Muscle layer of duodenum (tissue), 2 donors: ENCODE measurements around the gene KRTAP4-1.
"Not testable (repeated sequence)": the region's sequence is repeated elsewhere in the genome, so short reads cannot be mapped to it uniquely, and the experiment has no call there.

Source experiments
- H3K27ac ChIP-seq: one replicate; pipeline ENCODE4 v1.7.0; 2013; ENCODE audit warnings: mild to moderate bottlenecking, low read length
- H3K27me3 ChIP-seq: one replicate; pipeline ENCODE4 v1.7.0; 2013; ENCODE audit warnings: low read depth, mild to moderate bottlenecking, control low read depth, low read length
- H3K36me3 ChIP-seq, 2 donors: one replicate each; pipeline ENCODE4 v1.7.0; 2013; ENCODE audit warnings: low read length in 2 of 2, control low read depth in 1 of 2, mild to moderate bottlenecking in 1 of 2; ENCODE audit not compliant: insufficient read depth in 2 of 2, control insufficient read depth in 1 of 2
- H3K4me1 ChIP-seq, 2 donors: one replicate each; pipeline ENCODE4 v1.7.0; 2013; ENCODE audit warnings: low read length in 2 of 2, mild to moderate bottlenecking in 2 of 2, control low read depth in 1 of 2, moderate library complexity in 1 of 2; ENCODE audit not compliant: insufficient read depth in 2 of 2, control insufficient read depth in 1 of 2
- H3K4me3 ChIP-seq, 2 donors: one replicate each; pipeline ENCODE4 v1.7.0; 2013; ENCODE audit warnings: low read length in 2 of 2, low read depth in 1 of 2, mild to moderate bottlenecking in 1 of 2
- H3K9me3 ChIP-seq, 2 donors: one replicate each; pipeline ENCODE4 v1.7.0; 2013; ENCODE audit warnings: low read length in 2 of 2, control low read depth in 1 of 2, mild to moderate bottlenecking in 1 of 2; ENCODE audit not compliant: control insufficient read depth in 1 of 2
- donor health status: healthy.

KRTAP4-1 gene

GRCh38 chr17:41141361-41141760 is 43.4 kb downstream of the KRTAP4-1 start:
- Histone ChIP-seq H3K4me3 (no peak overlapping the region), H3K4me1 (no peaks in the 10 kb centered on the region), H3K27ac (no peak overlapping the region), H3K9me3 (peaks cover 5 to 23% of the 10 kb centered on the region in 2 donors), H3K36me3 (no peaks in the 10 kb centered on the region), H3K27me3 (no peaks in the 10 kb centered on the region)

- Histone ChIP-seq H3K27me3 (no peaks in the 10 kb centered on the region), H3K4me1 (no peaks in the 10 kb centered on the region), H3K9me3 (peaks cover 5 to 23% of the 10 kb centered on the region in 2 donors)
Measured at GRCh38 chr17:41140360-41141131, 44.2 kb downstream of the KRTAP4-1 start, which contains the start of gene KRTAP4-6. Gene KRTAP4-6 (minus strand): TSS chr17:41140544. CDS start chr17:41140487, 57 bp downstream.

GRCh38 chr17:41139865-41140264 is 44.8 kb downstream of the KRTAP4-1 start:
- not testable (repeated sequence) for H3K27ac ChIP-seq, H3K27me3 ChIP-seq, H3K4me3 ChIP-seq, H3K4me1 ChIP-seq, H3K36me3 ChIP-seq
- peaks cover 5 to 23% of the 10 kb centered on the region in 2 donors for H3K9me3 ChIP-seq

More at GRCh38 chr17:41140360-41141131, 44.2 kb downstream of the KRTAP4-1 start, which contains the start of gene KRTAP4-6:
- Histone ChIP-seq H3K27ac (no peak within 1 kb of the TSS), H3K4me3 (no peak within 1 kb of the TSS), H3K36me3 (no peaks in the 10 kb centered on the region)
